Stimulated activated naive CD8-positive, alpha-beta T cell treated with anti-CD3 and anti-CD28 coated beads, Interleukin-15, Interleukin-2, amounts not matched to agents 100 U/mL and 50 U/mL, for 24 hours (primary cell): ENCODE data around the gene TMEM63B.
"Not testable (repeated sequence)": the region's sequence is repeated elsewhere in the genome, so short reads cannot be mapped to it uniquely, and the experiment has no call there.

Experiments used
- ATAC-seq: fragments of 150-1000 bp; cut with Tn5 transposase; one replicate; pipeline ENCODE4 v1.10.0; 2021
- DNase-seq: peaks from one replicate; pipeline ENCODE4 v3.0.0; 2021

Gene TMEM63B

GRCh38 chr6:44194326-44194725 lies 67.0 kb downstream of the TMEM63B start:
- DNase-seq, result no peak
- ATAC-seq, result no peak

GRCh38 chr6:44196351-44196750 lies 69.0 kb downstream of the TMEM63B start:
- not testable (repeated sequence) for DNase-seq, ATAC-seq

DNA sequence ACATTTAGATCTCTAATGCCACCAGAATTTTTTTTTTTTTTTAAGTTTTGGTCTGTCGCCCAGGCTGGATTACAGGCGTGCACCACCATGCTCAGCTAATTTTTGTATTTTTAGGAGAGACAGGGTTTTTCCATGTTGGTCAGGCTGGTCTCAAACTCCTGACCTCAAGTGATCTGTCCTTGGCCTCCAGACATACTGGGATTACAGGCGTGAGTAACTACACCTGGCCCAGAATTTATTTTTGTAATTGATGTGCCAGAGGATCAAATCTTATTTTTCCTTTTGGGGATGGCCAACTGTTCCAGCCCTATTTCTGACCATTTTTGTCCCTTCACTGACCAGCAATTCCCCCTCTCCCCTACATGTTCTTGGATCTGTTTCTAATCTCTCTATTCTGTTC lies 71.3 kb downstream of the TMEM63B start:
- ATAC-seq (no peak), DNase-seq (no peak)

GRCh38 chr6:44199883-44200282 lies 72.5 kb downstream of the TMEM63B start:
- ATAC-seq, result no peak

DNA sequence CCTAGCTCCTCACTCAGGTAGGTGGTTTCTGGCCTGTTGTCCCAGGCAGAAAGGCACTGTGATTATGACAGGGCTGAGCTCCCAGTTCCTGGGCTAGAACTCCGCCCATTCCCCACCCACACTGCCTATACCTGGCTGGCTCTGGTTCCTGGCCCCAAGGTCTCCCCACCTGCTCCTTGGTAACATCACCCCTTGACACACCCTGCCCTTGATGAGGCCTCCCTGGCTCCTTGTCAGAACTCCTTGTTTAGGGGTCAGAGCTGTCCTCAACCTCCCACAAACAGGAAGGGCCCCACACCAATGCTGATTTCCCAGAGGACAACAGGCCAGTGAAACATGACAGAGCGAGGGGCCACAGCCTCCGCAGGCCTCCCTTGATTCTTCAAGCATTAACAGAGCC lies 73.8 kb downstream of the TMEM63B start:
- no peak for DNase-seq
- no peak for ATAC-seq

More at GRCh38 chr6:44199883-44200282, 72.5 kb downstream of the TMEM63B start:
- DNase-seq, result no peak

GRCh38 chr6:44201638-44202303 lies 74.4 kb downstream of the TMEM63B start:
- DNase-seq (no peak), ATAC-seq (no peak)

GRCh38 chr6:44202332-44202971 lies 75.1 kb downstream of the TMEM63B start:
- no peak for ATAC-seq
- no peak for DNase-seq

DNA sequence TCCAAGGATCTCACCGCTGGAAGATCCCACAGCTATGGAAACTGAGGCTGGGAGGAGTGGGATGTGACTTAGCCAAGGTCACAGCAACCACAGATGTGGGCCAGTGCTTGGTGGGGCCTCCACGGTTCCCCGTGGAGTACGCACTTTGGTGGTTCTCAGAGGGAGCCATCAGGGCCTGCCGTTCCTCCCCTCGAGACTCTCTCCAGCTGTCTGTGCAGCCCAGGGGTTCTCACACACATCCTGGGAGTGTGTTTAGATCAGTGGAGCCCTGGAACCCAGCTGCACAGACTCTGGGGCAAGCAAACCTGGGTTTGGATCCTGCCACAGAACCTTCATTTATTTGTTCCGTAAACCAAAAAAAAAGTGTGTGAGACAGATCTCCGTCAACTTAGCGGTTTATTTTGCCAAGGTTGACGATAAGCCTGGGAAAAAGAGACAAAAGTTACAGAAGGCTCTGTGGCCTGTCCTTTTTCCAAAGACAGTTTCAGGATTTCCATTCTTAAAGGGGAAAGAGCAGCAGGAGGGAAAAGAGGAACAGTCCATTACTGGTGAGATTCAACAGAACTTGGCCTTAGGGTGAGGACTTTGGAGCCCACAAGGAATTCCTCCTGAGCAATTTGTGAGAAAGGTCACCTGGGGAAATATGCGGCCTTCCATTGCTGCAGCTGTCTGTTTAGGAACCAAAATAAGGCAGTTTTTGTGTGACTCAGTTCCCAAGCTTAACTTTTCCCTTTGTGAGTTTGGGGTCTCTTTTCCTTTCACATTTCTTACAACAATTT lies 75.8 kb downstream of the TMEM63B start:
- no peak for DNase-seq

DNA sequence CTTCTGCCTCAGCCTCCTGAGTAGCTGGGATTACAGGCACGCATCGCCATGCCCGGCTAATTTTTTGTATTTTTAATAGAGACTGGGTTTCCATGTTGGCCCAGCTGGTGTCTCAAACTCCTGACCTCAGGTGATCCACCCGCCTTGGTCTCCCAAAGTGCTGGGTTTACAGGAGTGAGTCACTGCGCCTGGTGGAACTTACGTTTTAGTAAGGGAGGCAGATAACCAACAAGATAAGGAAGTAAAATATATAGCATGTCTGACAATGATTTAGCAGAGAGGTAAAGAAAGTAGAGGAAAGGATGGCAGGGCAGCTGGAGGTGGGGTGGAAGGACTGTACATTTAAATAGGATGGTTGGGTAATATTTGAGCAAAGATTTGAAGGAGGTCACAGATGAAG lies 76.6 kb downstream of the TMEM63B start:
- ATAC-seq (no peak), DNase-seq (no peak)

More for the DNA sequence above, 75.8 kb downstream of the TMEM63B start:
- no peak for ATAC-seq
